DND-41 (cell line): ENCODE measurements around the gene RFTN1.

ENCODE experiments used
- ATAC-seq: fragments of 200-7000 bp; cut with Tn5 transposase; 3 replicates; pipeline ENCODE4 v1.9.1; 2021; ENCODE audit warnings: low read depth; ENCODE audit not compliant: insufficient read depth
- DNase-seq: peaks from one replicate; pipeline ENCODE4 v3.0.0-alpha.2; 2020
- H2AFZ ChIP-seq: 2 replicates; pipeline ENCODE4 v1.6.0; 2012; ENCODE audit warnings: low read depth, low read length
- H3K27ac ChIP-seq: 2 replicates; pipeline ENCODE4 v1.5.1; 2012; ENCODE audit warnings: low read length, inconsistent platforms
- H3K27me3 ChIP-seq: fragments of 200-600 bp; sonication (generic); 2 replicates; pipeline ENCODE4 v1.6.0; 2012; ENCODE audit warnings: low read length, mild to moderate bottlenecking, inconsistent platforms; ENCODE audit not compliant: insufficient read depth, poor library complexity
- H3K36me3 ChIP-seq: 2 replicates; pipeline ENCODE4 v1.5.1; 2012; ENCODE audit warnings: low read length, inconsistent platforms; ENCODE audit not compliant: insufficient read depth
- H3K4me1 ChIP-seq: 2 replicates; pipeline ENCODE4 v1.5.1; 2012; ENCODE audit warnings: mild to moderate bottlenecking, low read length; ENCODE audit not compliant: insufficient read depth
- H3K4me2 ChIP-seq: 2 replicates; pipeline ENCODE4 v1.6.0; 2012; ENCODE audit warnings: mild to moderate bottlenecking, moderate library complexity, low read length, inconsistent platforms; ENCODE audit not compliant: insufficient read depth
- H3K4me3 ChIP-seq, 2 experiments: fragments of 200-600 bp in 1 of 2; shearing (Covaris generic) in 1 of 2; 2 replicates each; pipeline ENCODE4 v1.5.1; 2012 to 2016; ENCODE audit warnings: inconsistent platforms in 2 of 2, low read length in 2 of 2, mild to moderate bottlenecking in 2 of 2, low read depth in 1 of 2, moderate library complexity in 1 of 2
- H3K79me2 ChIP-seq: 2 replicates; pipeline ENCODE4 v1.6.0; 2012; ENCODE audit warnings: low read length, inconsistent platforms; ENCODE audit not compliant: insufficient read depth
- H3K9ac ChIP-seq: 2 replicates; pipeline ENCODE4 v1.6.0; 2012; ENCODE audit warnings: low read depth, mild to moderate bottlenecking, inconsistent platforms, low read length, moderate library complexity
- H3K9me3 ChIP-seq: 2 replicates; pipeline ENCODE4 v1.5.1; 2012; ENCODE audit warnings: low read length, moderate library complexity, mild to moderate bottlenecking, inconsistent platforms; ENCODE audit not compliant: insufficient read depth, severe bottlenecking
- H4K20me1 ChIP-seq: 2 replicates; pipeline ENCODE4 v1.6.0; 2012; ENCODE audit warnings: low read length; ENCODE audit not compliant: insufficient read depth
- EZH2 ChIP-seq: IDR thresholded peaks from 3 replicates; pipeline ENCODE4 v1.6.1; 2012; ENCODE audit warnings: borderline replicate concordance, low read depth, mild to moderate bottlenecking, moderate library complexity, low read length, inconsistent platforms; ENCODE audit not compliant: severe bottlenecking
- TF ChIP-seq, protein P1 (sequence below): IDR thresholded peaks from 2 replicates; pipeline ENCODE4 v1.5.1; 2012; ENCODE audit warnings: borderline replicate concordance, low read length, moderate library complexity, mild to moderate bottlenecking; ENCODE audit not compliant: poor library complexity, severe bottlenecking; ENCODE audit errors: extremely low read depth

The RFTN1 gene

GRCh38 chr3:16522834-16523233 lies 9.3 kb upstream of the RFTN1 start:
- H3K27ac ChIP-seq, result no peak overlapping the region
- DNase-seq (no peak), ATAC-seq (0 out of 3 replicates have a peak, but pooled peaks have one; percentile 42)
- no peaks in the 10 kb centered on the region for H3K79me2 ChIP-seq
- TF ChIP-seq EZH2, result no peak
- TF ChIP-seq, protein P1, sequence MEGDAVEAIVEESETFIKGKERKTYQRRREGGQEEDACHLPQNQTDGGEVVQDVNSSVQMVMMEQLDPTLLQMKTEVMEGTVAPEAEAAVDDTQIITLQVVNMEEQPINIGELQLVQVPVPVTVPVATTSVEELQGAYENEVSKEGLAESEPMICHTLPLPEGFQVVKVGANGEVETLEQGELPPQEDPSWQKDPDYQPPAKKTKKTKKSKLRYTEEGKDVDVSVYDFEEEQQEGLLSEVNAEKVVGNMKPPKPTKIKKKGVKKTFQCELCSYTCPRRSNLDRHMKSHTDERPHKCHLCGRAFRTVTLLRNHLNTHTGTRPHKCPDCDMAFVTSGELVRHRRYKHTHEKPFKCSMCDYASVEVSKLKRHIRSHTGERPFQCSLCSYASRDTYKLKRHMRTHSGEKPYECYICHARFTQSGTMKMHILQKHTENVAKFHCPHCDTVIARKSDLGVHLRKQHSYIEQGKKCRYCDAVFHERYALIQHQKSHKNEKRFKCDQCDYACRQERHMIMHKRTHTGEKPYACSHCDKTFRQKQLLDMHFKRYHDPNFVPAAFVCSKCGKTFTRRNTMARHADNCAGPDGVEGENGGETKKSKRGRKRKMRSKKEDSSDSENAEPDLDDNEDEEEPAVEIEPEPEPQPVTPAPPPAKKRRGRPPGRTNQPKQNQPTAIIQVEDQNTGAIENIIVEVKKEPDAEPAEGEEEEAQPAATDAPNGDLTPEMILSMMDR, result no peak
- no peak overlapping the region for H3K4me3 ChIP-seq
- no peaks in the 10 kb centered on the region for H3K27me3 ChIP-seq
- H3K4me1 ChIP-seq, result no peaks in the 10 kb centered on the region
- no peaks in the 10 kb centered on the region for H4K20me1 ChIP-seq
- H3K36me3 ChIP-seq, result no peaks in the 10 kb centered on the region
- H3K4me2 ChIP-seq, result no peak overlapping the region
- no peak overlapping the region for H3K9ac ChIP-seq
- H3K9me3 ChIP-seq, result peaks cover 2% of the 10 kb centered on the region
- peak overlapping the region; percentile 19; the same call in 1 of the 2 replicates for H2AFZ ChIP-seq

- no peak for DNase-seq
- no peaks in the 10 kb centered on the region; the same call in 1 of the 2 replicates for H3K4me1 ChIP-seq
- no peak overlapping the region for H3K27ac ChIP-seq
- no peak overlapping the region for H3K4me2 ChIP-seq
- H3K27me3 ChIP-seq, result no peaks in the 10 kb centered on the region
- H2AFZ ChIP-seq, result no peak overlapping the region
- no peak for ATAC-seq
- no peak overlapping the region for H3K9ac ChIP-seq
- no peaks in the 10 kb centered on the region for H4K20me1 ChIP-seq
- peaks cover 2% of the 10 kb centered on the region for H3K9me3 ChIP-seq
- no peak overlapping the region for H3K4me3 ChIP-seq
- no peaks in the 10 kb centered on the region for H3K36me3 ChIP-seq
- TF ChIP-seq, protein P1, result no peak
- TF ChIP-seq EZH2, result no peak
- H3K79me2 ChIP-seq, result no peaks in the 10 kb centered on the region
These were observed 7.7 kb upstream of the RFTN1 start for GRCh38 chr3:16520970-16521881.

GRCh38 chr3:16520241-16520969 lies 6.9 kb upstream of the RFTN1 start:
- no peaks in the 10 kb centered on the region for H4K20me1 ChIP-seq
- H3K36me3 ChIP-seq, result no peaks in the 10 kb centered on the region
- no peak overlapping the region for H3K27ac ChIP-seq
- H3K4me2 ChIP-seq, result no peak overlapping the region
- DNase-seq (no peak), ATAC-seq (no peak)
- TF ChIP-seq EZH2, result no peak
- TF ChIP-seq, protein P1, result no peak
- no peaks in the 10 kb centered on the region for H3K79me2 ChIP-seq
- H3K4me3 ChIP-seq, result no peak overlapping the region
- peaks cover 2% of the 10 kb centered on the region for H3K9me3 ChIP-seq
- no peak overlapping the region for H3K9ac ChIP-seq
- H2AFZ ChIP-seq, result no peak overlapping the region
- H3K27me3 ChIP-seq, result no peaks in the 10 kb centered on the region
- no peaks in the 10 kb centered on the region; the same call in 1 of the 2 replicates for H3K4me1 ChIP-seq
